Prostate gland (tissue), 2 donors: Measurements from ENCODE around the gene GPAT3. TPM values are rescaled to one million over a fixed set of nuclear protein-coding genes. Genes with fewer than 3 reads are reported as not detected.

Experiments
- DNase-seq: peaks from one replicate; pipeline ENCODE4 v3.0.0-alpha.2; 2019; ENCODE audit warnings: low spot score
- H3K27ac ChIP-seq, 2 donors: fragments of 200-600 bp; sonication (generic); 2 replicates each; pipeline ENCODE4 v1.5.1; 2017 to 2019
- H3K27me3 ChIP-seq: fragments of 200-600 bp; sonication (generic); replicated peaks from 2 replicates; pipeline ENCODE4 v1.5.1; 2019; ENCODE audit not compliant: insufficient read depth
- H3K36me3 ChIP-seq, 2 donors: fragments of 200-600 bp; sonication (generic); 1 replicate in 1 of 2; 2 replicates in 1 of 2; pipeline versions ENCODE4 v1.5.1 to v1.8.1; 2017 to 2019
- H3K4me1 ChIP-seq: fragments of 200-600 bp; sonication (generic); replicated peaks from 2 replicates; pipeline ENCODE4 v1.5.1; 2019
- H3K4me3 ChIP-seq, 2 donors: fragments of 200-600 bp; sonication (generic); 2 replicates each; pipeline ENCODE4 v1.5.1; 2017 to 2019
- H3K9me3 ChIP-seq: fragments of 200-600 bp; sonication (generic); 2 replicates; pipeline ENCODE4 v1.5.1; 2017
- POLR2A ChIP-seq: fragments of 450-650 bp; IDR thresholded peaks from one replicate; pipeline ENCODE4 v1.6.1; 2016; ENCODE audit warnings: antibody characterized with exemption, mild to moderate bottlenecking
- POLR2AphosphoS5 ChIP-seq: sonication (generic); formaldehyde crosslinking; IDR thresholded peaks from one replicate; pipeline ENCODE4 v1.6.1; 2017; ENCODE audit warnings: antibody characterized with exemption
- WGBS: methylation state at CpG from one replicate; pipeline ENCODE4 v1.1.5; 2018; 5-methylcytosine and 5-hydroxymethylcytosine counted together
- intact Hi-C: fragments of 100-400 bp; cut with DNase I; formaldehyde crosslinking; loops from one replicate; pipeline ENCODE4 v1.14.2; 2022
- total RNA-seq, 2 donors: library from RNA; depleted of rRNA; stranded (reverse); fragments of >200 nt; gene quantifications; one replicate each; pipeline ENCODE4 v1.1.0, GENCODE V29; 2016
- TF ChIP-seq, protein P1 (sequence below), 4 experiments: fragments of 200-600 bp in 2 of 4; fragments of 450-650 bp in 2 of 4; sonication (generic) in 2 of 4; IDR thresholded peaks; 1 replicate in 3 of 4; 2 replicates in 1 of 4; pipeline ENCODE4 v1.5.1; 2016 to 2019; ENCODE audit warnings: antibody characterized with exemption in 4 of 4, mild to moderate bottlenecking in 2 of 4, moderate library complexity in 2 of 4

The GPAT3 gene
- total RNA-seq, 2 donors from 2014 or later, result 1.2 to 3.7 TPM

- Histone ChIP-seq H3K36me3 (no peaks in the 10 kb centered on the region), H3K27me3 (no peaks in the 10 kb centered on the region), H3K27ac (no peak overlapping the region), H3K9me3 (no peaks in the 10 kb centered on the region), H3K4me1 (no peaks in the 10 kb centered on the region), H3K4me3 (no peak overlapping the region)
- intact Hi-C loops, result no loop called here
- no peak for TF ChIP-seq POLR2AphosphoS5
- TF ChIP-seq, protein P1, sequence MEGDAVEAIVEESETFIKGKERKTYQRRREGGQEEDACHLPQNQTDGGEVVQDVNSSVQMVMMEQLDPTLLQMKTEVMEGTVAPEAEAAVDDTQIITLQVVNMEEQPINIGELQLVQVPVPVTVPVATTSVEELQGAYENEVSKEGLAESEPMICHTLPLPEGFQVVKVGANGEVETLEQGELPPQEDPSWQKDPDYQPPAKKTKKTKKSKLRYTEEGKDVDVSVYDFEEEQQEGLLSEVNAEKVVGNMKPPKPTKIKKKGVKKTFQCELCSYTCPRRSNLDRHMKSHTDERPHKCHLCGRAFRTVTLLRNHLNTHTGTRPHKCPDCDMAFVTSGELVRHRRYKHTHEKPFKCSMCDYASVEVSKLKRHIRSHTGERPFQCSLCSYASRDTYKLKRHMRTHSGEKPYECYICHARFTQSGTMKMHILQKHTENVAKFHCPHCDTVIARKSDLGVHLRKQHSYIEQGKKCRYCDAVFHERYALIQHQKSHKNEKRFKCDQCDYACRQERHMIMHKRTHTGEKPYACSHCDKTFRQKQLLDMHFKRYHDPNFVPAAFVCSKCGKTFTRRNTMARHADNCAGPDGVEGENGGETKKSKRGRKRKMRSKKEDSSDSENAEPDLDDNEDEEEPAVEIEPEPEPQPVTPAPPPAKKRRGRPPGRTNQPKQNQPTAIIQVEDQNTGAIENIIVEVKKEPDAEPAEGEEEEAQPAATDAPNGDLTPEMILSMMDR (IDR thresholded peaks at IDR 0.05), result no peak
- TF ChIP-seq POLR2A, result no peak
- 60% methylated on average over 3 of the region's 3 CpGs for WGBS
- no peak for DNase-seq
Measured at GRCh38 chr4:83605210-83605609, 69.3 kb downstream of the GPAT3 start.

DNA sequence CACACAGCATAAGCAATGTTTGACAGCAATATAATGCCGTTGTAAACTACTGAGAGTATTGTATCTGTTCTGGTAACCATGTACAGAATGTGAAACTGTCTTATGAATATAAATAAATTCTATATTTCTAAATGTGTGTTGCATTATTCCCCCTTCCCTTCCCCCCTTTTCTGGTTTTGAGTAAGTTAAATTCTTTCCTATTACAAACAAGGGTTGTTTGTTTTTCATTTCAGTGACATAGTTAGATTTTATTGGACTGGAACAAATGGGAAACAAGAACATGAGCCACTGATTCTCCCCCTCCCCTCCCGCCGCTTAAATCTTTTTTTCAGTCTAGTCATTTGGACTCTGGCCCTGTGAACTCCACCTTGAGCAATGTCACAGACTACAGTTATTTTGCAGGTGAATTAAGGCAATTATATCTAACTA lies 69.8 kb downstream of the GPAT3 start:
- no peaks in the 10 kb centered on the region for H3K9me3 ChIP-seq
- H3K27me3 ChIP-seq, result no peaks in the 10 kb centered on the region
- WGBS, result 28% methylated on average over 3 of the region's 3 CpGs
- no peak overlapping the region for H3K4me3 ChIP-seq
- H3K4me1 ChIP-seq, result no peaks in the 10 kb centered on the region
- TF ChIP-seq POLR2A, result no peak
- TF ChIP-seq, protein P1 (IDR thresholded peaks at IDR 0.05), result no peak
- no peak for TF ChIP-seq POLR2AphosphoS5
- intact Hi-C loops, result no loop called here
- no peak for DNase-seq
- no peak overlapping the region for H3K27ac ChIP-seq
- no peaks in the 10 kb centered on the region for H3K36me3 ChIP-seq

DNA sequence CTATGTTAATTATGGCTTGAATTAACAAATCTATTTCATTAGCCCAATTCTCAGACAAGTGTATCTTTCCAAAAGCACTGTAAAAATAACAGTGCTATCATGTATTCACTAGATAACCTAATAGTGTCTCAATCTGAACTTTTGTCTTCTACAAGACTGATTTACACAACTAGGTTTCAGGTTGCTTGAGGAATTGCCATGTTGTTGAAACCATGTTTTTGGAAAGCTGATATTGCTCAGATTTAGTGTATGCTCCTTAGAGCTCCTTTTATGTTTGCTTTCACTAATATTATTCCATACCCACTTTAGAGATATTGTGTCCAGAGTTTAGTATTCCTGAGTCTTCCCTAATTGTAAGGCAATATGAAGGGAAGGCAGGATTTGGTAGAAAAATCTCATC lies 70.6 kb downstream of the GPAT3 start:
- DNase-seq, result no peak
- Histone ChIP-seq H3K36me3 (no peaks in the 10 kb centered on the region), H3K27me3 (no peaks in the 10 kb centered on the region), H3K4me3 (no peak overlapping the region), H3K9me3 (no peaks in the 10 kb centered on the region), H3K27ac (no peak overlapping the region), H3K4me1 (no peaks in the 10 kb centered on the region)
- intact Hi-C loops, result no loop called here
- TF ChIP-seq POLR2AphosphoS5 (no peak), POLR2A (no peak)
- TF ChIP-seq, protein P1 (IDR thresholded peaks at IDR 0.05), result no peak

DNA sequence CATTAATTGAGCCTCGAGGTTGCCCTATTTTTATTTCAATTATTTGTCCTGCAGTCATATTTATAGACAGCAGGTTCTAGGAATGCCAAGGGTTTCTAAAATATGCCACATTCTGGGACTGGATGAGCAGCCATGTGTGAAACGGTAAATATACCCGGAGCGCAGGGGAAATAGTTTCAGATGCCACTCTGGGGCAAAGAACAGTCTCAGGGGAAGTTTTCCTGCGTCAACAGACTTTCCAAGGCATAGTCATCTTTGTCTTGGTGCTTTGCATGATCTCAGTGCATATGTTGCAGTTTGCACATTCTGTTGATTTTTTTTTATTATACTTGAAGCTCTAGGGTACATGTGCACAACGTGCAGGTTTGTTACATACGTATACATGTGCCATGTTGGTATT lies 71.0 kb downstream of the GPAT3 start:
- no peaks in the 10 kb centered on the region for H3K27me3 ChIP-seq
- TF ChIP-seq, protein P1 (IDR thresholded peaks at IDR 0.05), result no peak
- TF ChIP-seq POLR2A (no peak), POLR2AphosphoS5 (no peak)
- H3K9me3 ChIP-seq, result no peaks in the 10 kb centered on the region
- H3K4me1 ChIP-seq, result no peaks in the 10 kb centered on the region
- 69% methylated on average over 7 of the region's 7 CpGs for WGBS
- intact Hi-C loops, result no loop called here
- no peak overlapping the region for H3K4me3 ChIP-seq
- no peak for DNase-seq
- no peak overlapping the region for H3K27ac ChIP-seq
- H3K36me3 ChIP-seq, result no peaks in the 10 kb centered on the region

DNA sequence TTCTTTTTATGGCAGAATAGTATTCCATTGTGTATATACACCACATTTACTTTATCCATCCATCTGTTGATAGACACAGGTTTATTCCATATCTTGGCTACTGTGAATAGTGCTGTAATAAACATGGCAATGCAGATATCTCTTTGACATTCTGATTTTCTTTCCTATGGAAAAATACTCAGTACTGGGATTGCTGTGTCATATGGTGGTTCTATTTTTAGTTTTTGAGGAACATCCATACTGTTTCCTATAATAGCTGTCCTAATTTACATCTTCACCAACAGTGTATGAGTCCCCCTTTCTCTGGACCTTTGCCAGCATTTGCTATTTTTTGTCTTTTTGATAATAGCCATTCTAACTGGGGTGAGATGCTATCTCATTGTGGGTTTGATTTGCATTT lies 73.5 kb downstream of the GPAT3 start:
- Histone ChIP-seq H3K4me1 (no peaks in the 10 kb centered on the region), H3K27me3 (no peaks in the 10 kb centered on the region), H3K4me3 (no peak overlapping the region), H3K27ac (no peak overlapping the region), H3K9me3 (no peaks in the 10 kb centered on the region), H3K36me3 (no peaks in the 10 kb centered on the region)
- TF ChIP-seq POLR2AphosphoS5 (no peak), POLR2A (no peak)
- TF ChIP-seq, protein P1 (IDR thresholded peaks at IDR 0.05), result no peak
- intact Hi-C loops, result no loop called here
- no peak for DNase-seq
